ENCODE data around the gene PFKFB3. TPM values are rescaled to one million over a fixed set of nuclear protein-coding genes. Genes with fewer than 3 reads are reported as not detected.
A peak's percentile ranks its signal among the peaks of the same experiment; 100 is the strongest.
"Not testable (repeated sequence)": the region's sequence is repeated elsewhere in the genome, so short reads cannot be mapped to it uniquely, and the experiment has no call there.

The PFKFB3 gene
- total and polyA plus RNA-seq, 2 of the 13 experiments (the other 11 are each of a cell fraction or from before 2014, with no cell fraction given): 1.2 to 13.3 TPM

DNA sequence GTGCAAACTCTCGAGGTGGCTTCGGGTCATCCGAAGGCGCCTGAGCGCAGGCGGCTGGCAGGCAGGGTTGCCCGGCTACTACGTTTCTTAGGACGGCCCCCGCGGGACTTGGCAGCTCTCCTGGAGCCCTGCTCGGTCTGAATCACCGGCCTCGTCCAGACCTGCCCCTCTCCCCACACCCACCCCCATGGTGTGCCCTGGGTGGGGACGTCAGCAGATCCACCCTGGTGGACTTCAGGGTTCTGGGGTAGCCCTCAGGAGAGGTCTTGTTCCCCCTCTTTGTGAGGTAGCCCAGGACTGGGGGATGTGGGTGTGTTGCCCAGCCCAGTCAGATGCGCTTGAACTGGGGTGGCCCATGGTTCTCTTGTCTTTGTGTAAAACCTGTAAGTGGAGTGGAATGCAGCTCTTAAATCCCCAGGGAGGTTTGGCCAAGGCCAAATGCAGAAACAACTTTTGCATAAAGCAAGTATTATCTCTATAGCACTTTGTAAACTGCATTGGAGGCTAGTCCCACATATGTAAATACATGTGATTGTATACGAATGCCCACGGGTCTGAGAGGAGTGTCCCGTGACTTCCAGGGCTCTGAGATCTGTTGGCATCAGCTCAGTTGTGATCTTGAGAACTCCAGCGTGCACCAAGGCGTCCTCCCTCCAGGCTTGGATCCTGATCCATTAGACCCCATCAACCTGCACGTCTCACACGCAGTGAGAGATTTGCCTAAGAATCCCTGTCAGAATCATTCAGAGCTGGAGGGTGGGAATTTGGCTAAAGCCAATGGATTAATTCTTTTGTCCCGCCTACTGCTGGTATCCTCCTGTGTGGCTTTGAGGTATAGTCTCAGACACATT, 1.8 kb downstream of the PFKFB3 start:
- Histone ChIP-seq H2AFZ (ENCODE audit: low read length) (no peak overlapping the region), H3K9ac (ENCODE audit: insufficient read depth, low read depth, low read length) (peak overlapping the region; percentile 65; the same call in 1 of the 2 replicates), H3K36me3 (replicated peaks in 1 of 2; ENCODE audit: control insufficient read depth in 1 of 2, insufficient read depth in 2 of 2, low read length in 2 of 2) (peaks cover 0 to 4% of the 10 kb centered on the region in 2 experiments; a peak in 2 of 5 replicates), H3K4me1 (ENCODE audit: insufficient read depth, low read length) (peaks cover 44% of the 10 kb centered on the region), H3K4me3 (replicated peaks in 1 of 3; ENCODE audit: insufficient read depth in 1 of 3, low read depth in 2 of 3, low read length in 3 of 3) (peak overlapping the region; percentile 64 to 93 (median 79); a peak in 5 of 6 replicates), H3K27me3 (ENCODE audit: control insufficient read depth in 1 of 2, insufficient read depth in 2 of 2, low read length in 2 of 2) (peaks cover 0 to 6% of the 10 kb centered on the region in 2 experiments; a peak in 1 of 5 replicates), H3K4me2 (ENCODE audit: low read depth, low read length) (peak overlapping the region; percentile 98), H3K79me2 (ENCODE audit: insufficient read depth, low read length) (peaks cover 15% of the 10 kb centered on the region), H3K9me3 (ENCODE audit: low read length) (no peaks in the 10 kb centered on the region), H3K27ac (ENCODE audit: extremely low read length, insufficient read depth, low read length) (no peak overlapping the region), H4K20me1 (ENCODE audit: insufficient read depth, low read length) (peaks cover 17% of the 10 kb centered on the region; the same call in 1 of the 2 replicates)
- TF ChIP-seq AGO1 (IDR thresholded peaks at IDR 0.05; ENCODE audit: low read depth, low read length, poor library complexity, severe bottlenecking) (peak; percentile 33), HNRNPLL (IDR thresholded peaks at IDR 0.05; ENCODE audit: low read depth, low read length, poor library complexity, severe bottlenecking) (peak; percentile 6), MIER3 (CRISPR knock-in tag; IDR thresholded peaks at IDR 0.05; ENCODE audit: borderline replicate concordance) (no peak)
- FAIRE-seq (no peak), DNase-seq (ENCODE audit: low spot score) (no peak), ATAC-seq (no peak)
- intact Hi-C loops (cut with micrococcal nuclease; ENCODE audit: unreplicated experiment) (loop anchor here (5.0 kb wide), 1 partner anchor 73 kb away; no protein-coding TSS in a partner anchor), in situ Hi-C loops (cut with HindIII; ENCODE audit: extremely low pct_ligation_motif_present, low pct_unique_long_range_greater_than_20kb) (loop anchor here (5.0 kb wide), 1 partner anchor 198 kb away; no protein-coding TSS in a partner anchor)
- WGBS (ENCODE audit: low lambda C conversion rate): 85% methylated on average over 8 of the region's 24 CpGs
- CTCF ChIA-PET (ENCODE audit: low intra/inter-chr PET ratio, low total read pairs): no interaction called here
- BruUV-seq (replicated peaks): no TSS peak
- POLR2A ChIA-PET: no interaction called here

DNA sequence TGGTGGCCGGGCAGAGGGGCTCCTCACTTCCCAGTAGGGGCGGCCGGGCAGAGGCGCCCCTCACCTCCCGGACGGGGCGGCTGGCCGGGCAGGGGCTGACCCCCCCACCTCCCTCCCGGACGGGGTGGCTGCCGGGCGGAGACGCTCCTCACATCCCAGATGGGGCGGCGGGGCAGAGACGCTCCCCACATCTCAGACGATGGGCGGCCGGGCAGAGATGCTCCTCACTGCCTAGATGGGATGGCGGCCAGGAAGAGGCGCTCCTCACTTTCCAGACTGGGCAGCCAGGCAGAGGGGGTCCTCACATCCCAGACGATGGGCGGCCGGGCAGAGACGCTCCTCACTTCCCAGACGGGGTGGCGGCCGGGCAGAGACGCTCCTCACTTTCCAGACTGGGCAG, 3.8 kb downstream of the PFKFB3 start:
- in situ Hi-C loops (cut with HindIII; ENCODE audit: extremely low pct_ligation_motif_present, low pct_unique_long_range_greater_than_20kb); DNase-seq (ENCODE audit: low spot score); ATAC-seq; H3K9me3 ChIP-seq (ENCODE audit: low read length); POLR2A ChIA-PET; H3K36me3 ChIP-seq (replicated peaks in 1 of 2; ENCODE audit: control insufficient read depth in 1 of 2, insufficient read depth in 2 of 2, low read length in 2 of 2); H3K9ac ChIP-seq (ENCODE audit: insufficient read depth, low read depth, low read length); H2AFZ ChIP-seq (ENCODE audit: low read length); FAIRE-seq; H3K4me2 ChIP-seq (ENCODE audit: low read depth, low read length); H3K4me3 ChIP-seq (replicated peaks in 1 of 3; ENCODE audit: insufficient read depth in 1 of 3, low read depth in 2 of 3, low read length in 3 of 3); intact Hi-C loops (cut with micrococcal nuclease; ENCODE audit: unreplicated experiment); BruUV-seq (replicated peaks); H3K27me3 ChIP-seq (ENCODE audit: control insufficient read depth in 1 of 2, insufficient read depth in 2 of 2, low read length in 2 of 2); H3K27ac ChIP-seq (ENCODE audit: extremely low read length, insufficient read depth, low read length); CTCF ChIA-PET (ENCODE audit: low intra/inter-chr PET ratio, low total read pairs): not testable (repeated sequence)
- H4K20me1 ChIP-seq (ENCODE audit: insufficient read depth, low read length): peaks cover 22% of the 10 kb centered on the region; the same call in 1 of the 2 replicates
- 67% methylated on average over 1 of the region's 29 CpGs for WGBS (ENCODE audit: low lambda C conversion rate)
- H3K79me2 ChIP-seq (ENCODE audit: insufficient read depth, low read length): peaks cover 19% of the 10 kb centered on the region
- peaks cover 31% of the 10 kb centered on the region for H3K4me1 ChIP-seq (ENCODE audit: insufficient read depth, low read length)
